Uterus (tissue), 4 donors: ENCODE results near the gene ZNF337. TPM values are rescaled to one million over a fixed set of nuclear protein-coding genes. Genes with fewer than 3 reads are reported as not detected.
"Not testable (repeated sequence)": the region's sequence is repeated elsewhere in the genome, so short reads cannot be mapped to it uniquely, and the experiment has no call there.

Experiments
- DNase-seq, 2 donors: peaks; one replicate each; pipeline ENCODE4 v3.0.0-alpha.2; 2019 to 2020
- H3K27ac ChIP-seq, 2 donors: fragments of 200-600 bp; sonication (generic); 1 replicate in 1 of 2; 2 replicates in 1 of 2; pipeline ENCODE4 v1.5.1; 2016 to 2018
- H3K27me3 ChIP-seq, 2 donors: fragments of 200-600 bp; sonication (generic); one replicate each; pipeline ENCODE4 v1.5.1; 2018 to 2019; ENCODE audit warnings: control low read depth in 1 of 2
- H3K36me3 ChIP-seq, 2 donors: fragments of 200-600 bp; sonication (generic); one replicate each; pipeline ENCODE4 v1.5.1; 2019; ENCODE audit warnings: control low read depth in 1 of 2
- H3K4me1 ChIP-seq, 2 donors: fragments of 200-600 bp; sonication (generic); one replicate each; pipeline ENCODE4 v1.5.1; 2018 to 2019; ENCODE audit warnings: control low read depth in 1 of 2
- H3K4me3 ChIP-seq, 2 donors: fragments of 200-600 bp; sonication (generic); 1 replicate in 1 of 2; 2 replicates in 1 of 2; pipeline ENCODE4 v1.5.1; 2018 to 2019; ENCODE audit warnings: mild to moderate bottlenecking in 1 of 2
- H3K9me3 ChIP-seq, 2 donors: fragments of 200-600 bp; sonication (generic); one replicate each; pipeline ENCODE4 v1.5.1; 2019; ENCODE audit warnings: control low read depth in 1 of 2
- CTCF ChIP-seq, 4 experiments: fragments of 200-600 bp in 2 of 4; fragments of 450-650 bp in 2 of 4; sonication (generic) in 2 of 4; IDR thresholded peaks; one replicate each; pipeline ENCODE4 v1.5.1; 2016 to 2019; ENCODE audit warnings: antibody characterized with exemption in 4 of 4, mild to moderate bottlenecking in 2 of 4, moderate library complexity in 1 of 4
- POLR2A ChIP-seq, 2 donors: fragments of 450-650 bp; IDR thresholded peaks; one replicate each; pipeline ENCODE4 v1.6.1; 2016; ENCODE audit warnings: antibody characterized with exemption in 2 of 2, mild to moderate bottlenecking in 1 of 2, moderate library complexity in 1 of 2
- intact Hi-C: fragments of 100-400 bp; cut with DNase I; formaldehyde crosslinking; loops from one replicate; pipeline ENCODE4 v1.15.1; 2023; ENCODE audit warnings: low total_unique reads
- total RNA-seq, 4 donors: library from RNA; depleted of rRNA in 3 of 4; stranded (reverse); fragments of >200 nt in 3 of 4; gene quantifications; one replicate each; pipeline versions ENCODE4 v1.1.0 to v1.2.4, GENCODE V29; 2014 to 2023
- donor health status: DM: yes; HTN: yes; CAD: no.

The ZNF337 gene
- total RNA-seq, 4 donors from 2014 or later = 2.6 to 32.4 (median 19.0) TPM

GRCh38 chr20:25723975-25724374 is 27.3 kb upstream of the ZNF337 start:
- no peak overlapping the region for H3K4me3 ChIP-seq
- TF ChIP-seq CTCF (IDR thresholded peaks at IDR 0.05) = no peak
- no peak for TF ChIP-seq POLR2A (IDR thresholded peaks at IDR 0.05)
- no peaks in the 10 kb centered on the region for H3K36me3 ChIP-seq
- H3K27ac ChIP-seq = no peak overlapping the region
- no peak for DNase-seq
- no peaks in the 10 kb centered on the region for H3K4me1 ChIP-seq
- H3K9me3 ChIP-seq = peaks cover 0 to 19% of the 10 kb centered on the region in 2 donors
- H3K27me3 ChIP-seq = no peaks in the 10 kb centered on the region
- intact Hi-C loops = no loop called here

GRCh38 chr20:25720285-25720684 is 23.6 kb upstream of the ZNF337 start:
- TF ChIP-seq POLR2A (IDR thresholded peaks at IDR 0.05) = no peak
- no peak for TF ChIP-seq CTCF (IDR thresholded peaks at IDR 0.05)

GRCh38 chr20:25718896-25719809 is 22.5 kb upstream of the ZNF337 start:
- DNase-seq = not testable (repeated sequence)

More at GRCh38 chr20:25720285-25720684, 23.6 kb upstream of the ZNF337 start:
- Histone ChIP-seq H3K36me3 (no peaks in the 10 kb centered on the region), H3K27me3 (no peaks in the 10 kb centered on the region), H3K4me1 (no peaks in the 10 kb centered on the region), H3K4me3 (no peak overlapping the region), H3K27ac (no peak overlapping the region), H3K9me3 (peaks cover 0 to 2% of the 10 kb centered on the region in 2 donors)
- no peak for DNase-seq
- intact Hi-C loops = no loop called here

GRCh38 chr20:25707695-25708094 is 11.0 kb upstream of the ZNF337 start:
- Histone ChIP-seq H3K27ac (no peak overlapping the region), H3K9me3 (peaks cover 0 to 2% of the 10 kb centered on the region in 2 donors), H3K4me1 (no peaks in the 10 kb centered on the region), H3K36me3 (no peaks in the 10 kb centered on the region), H3K4me3 (no peak overlapping the region), H3K27me3 (no peaks in the 10 kb centered on the region)
- intact Hi-C loops = no loop called here
- TF ChIP-seq CTCF (IDR thresholded peaks at IDR 0.05) = no peak
- TF ChIP-seq POLR2A (IDR thresholded peaks at IDR 0.05) = no peak
- no peak for DNase-seq

More at GRCh38 chr20:25718896-25719809, 22.5 kb upstream of the ZNF337 start:
- H3K9me3 ChIP-seq, H3K36me3 ChIP-seq, H3K4me3 ChIP-seq, intact Hi-C loops, H3K27ac ChIP-seq, H3K27me3 ChIP-seq, H3K4me1 ChIP-seq: not testable (repeated sequence)

GRCh38 chr20:25706793-25707192 is 10.1 kb upstream of the ZNF337 start:
- TF ChIP-seq POLR2A (IDR thresholded peaks at IDR 0.05) = no peak
- no peak for TF ChIP-seq CTCF (IDR thresholded peaks at IDR 0.05)
- no peak overlapping the region for H3K27ac ChIP-seq
- intact Hi-C loops = no loop called here
- H3K4me3 ChIP-seq = no peak overlapping the region
- no peaks in the 10 kb centered on the region for H3K27me3 ChIP-seq
- no peaks in the 10 kb centered on the region for H3K36me3 ChIP-seq
- no peaks in the 10 kb centered on the region for H3K9me3 ChIP-seq
- no peaks in the 10 kb centered on the region for H3K4me1 ChIP-seq
- DNase-seq = no peak
